Sigmoid colon (tissue), 4 donors: ENCODE measurements around the gene HHAT.

Experiments
- EP300 ChIP-seq, 4 donors: sonication (generic); formaldehyde crosslinking; IDR thresholded peaks; one replicate each; pipeline ENCODE4 v1.6.1; 2017; ENCODE audit warnings: antibody characterized with exemption in 4 of 4
- POLR2A ChIP-seq, 2 donors: fragments of 450-650 bp; IDR thresholded peaks; one replicate each; pipeline ENCODE4 v1.6.1; 2016; ENCODE audit warnings: antibody characterized with exemption in 2 of 2, mild to moderate bottlenecking in 2 of 2, moderate library complexity in 2 of 2
- POLR2AphosphoS5 ChIP-seq, 4 donors: sonication (generic); formaldehyde crosslinking; IDR thresholded peaks; one replicate each; pipeline ENCODE4 v1.6.1; 2017; ENCODE audit warnings: antibody characterized with exemption in 4 of 4
- TF ChIP-seq, protein P1 (sequence below), 4 experiments: fragments of 450-650 bp in 3 of 4; fragments of 200-600 bp in 1 of 4; IDR thresholded peaks; one replicate each; pipeline ENCODE4 v1.5.1; 2016 to 2019; ENCODE audit warnings: antibody characterized with exemption in 4 of 4, mild to moderate bottlenecking in 3 of 4, moderate library complexity in 2 of 4

DNA sequence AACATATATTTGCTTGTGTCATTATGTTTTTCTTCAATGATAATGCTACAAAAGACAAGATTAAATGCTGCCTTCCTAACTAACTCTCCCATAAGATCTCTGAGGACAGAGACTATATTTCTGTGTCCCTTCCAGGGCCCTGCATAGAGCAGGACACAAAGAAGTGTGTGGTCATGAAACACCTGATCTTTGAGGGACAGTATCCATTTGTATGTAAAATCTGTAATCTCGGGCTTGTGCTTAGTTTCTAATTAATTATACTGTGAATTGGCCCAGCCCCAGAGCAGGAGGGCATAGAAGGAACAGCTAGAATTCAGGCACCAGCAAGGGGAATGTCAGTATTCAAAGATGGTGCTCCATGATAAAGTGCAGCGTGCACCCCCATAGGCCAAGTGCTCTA, 374.9 kb downstream of the HHAT start:
- no peak for TF ChIP-seq POLR2A (IDR thresholded peaks at IDR 0.05)
- TF ChIP-seq, protein P1, sequence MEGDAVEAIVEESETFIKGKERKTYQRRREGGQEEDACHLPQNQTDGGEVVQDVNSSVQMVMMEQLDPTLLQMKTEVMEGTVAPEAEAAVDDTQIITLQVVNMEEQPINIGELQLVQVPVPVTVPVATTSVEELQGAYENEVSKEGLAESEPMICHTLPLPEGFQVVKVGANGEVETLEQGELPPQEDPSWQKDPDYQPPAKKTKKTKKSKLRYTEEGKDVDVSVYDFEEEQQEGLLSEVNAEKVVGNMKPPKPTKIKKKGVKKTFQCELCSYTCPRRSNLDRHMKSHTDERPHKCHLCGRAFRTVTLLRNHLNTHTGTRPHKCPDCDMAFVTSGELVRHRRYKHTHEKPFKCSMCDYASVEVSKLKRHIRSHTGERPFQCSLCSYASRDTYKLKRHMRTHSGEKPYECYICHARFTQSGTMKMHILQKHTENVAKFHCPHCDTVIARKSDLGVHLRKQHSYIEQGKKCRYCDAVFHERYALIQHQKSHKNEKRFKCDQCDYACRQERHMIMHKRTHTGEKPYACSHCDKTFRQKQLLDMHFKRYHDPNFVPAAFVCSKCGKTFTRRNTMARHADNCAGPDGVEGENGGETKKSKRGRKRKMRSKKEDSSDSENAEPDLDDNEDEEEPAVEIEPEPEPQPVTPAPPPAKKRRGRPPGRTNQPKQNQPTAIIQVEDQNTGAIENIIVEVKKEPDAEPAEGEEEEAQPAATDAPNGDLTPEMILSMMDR (IDR thresholded peaks at IDR 0.05): no peak
- TF ChIP-seq POLR2AphosphoS5 (IDR thresholded peaks at IDR 0.05): no peak
- no peak for TF ChIP-seq EP300 (IDR thresholded peaks at IDR 0.05)
